ENCODE data around the gene KCNIP1.
"Not testable (repeated sequence)": the region's sequence is repeated elsewhere in the genome, so short reads cannot be mapped to it uniquely, and the experiment has no call there.

Gene KCNIP1

GRCh38 chr5:170757182-170757601, 253.4 kb downstream of the KCNIP1 start:
- DNase-seq, result no peak

DNA sequence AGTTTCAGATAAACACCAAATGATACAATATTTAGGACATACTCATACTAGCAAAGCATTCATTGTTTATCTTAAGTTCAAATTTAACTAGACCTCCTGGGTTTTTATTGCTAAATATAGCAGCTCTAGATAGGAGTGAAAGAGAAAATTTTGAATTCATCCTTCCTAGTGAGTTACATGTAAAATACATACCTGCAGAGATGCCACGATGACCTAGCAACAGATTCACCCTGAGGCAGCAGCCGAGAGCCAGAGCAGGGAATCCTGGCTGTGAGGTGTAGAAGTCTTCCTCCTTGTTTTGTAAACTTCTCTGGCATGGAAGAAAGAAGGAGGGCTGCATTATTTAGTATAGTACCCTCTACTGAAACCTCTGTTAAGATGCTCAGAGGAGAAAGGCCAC, 253.8 kb downstream of the KCNIP1 start:
- no peak for DNase-seq

DNA sequence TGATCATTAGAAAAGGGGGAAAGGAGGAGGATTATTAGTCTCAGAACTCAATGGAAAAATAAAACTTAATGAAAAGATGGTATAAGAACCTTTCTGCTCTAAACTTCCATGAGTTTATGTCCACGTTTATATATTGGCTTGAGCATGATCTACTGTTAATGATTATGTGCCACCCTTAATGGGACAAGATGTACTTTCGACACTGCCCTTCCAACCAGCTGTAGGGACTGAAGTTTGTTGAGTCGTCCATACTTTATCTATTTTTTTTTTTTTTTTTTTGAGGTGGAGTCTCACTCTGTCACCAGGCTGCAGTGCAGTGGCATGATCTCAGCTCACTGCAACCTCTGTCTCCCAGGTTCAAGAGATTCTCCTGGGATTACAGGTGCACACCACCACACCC, 254.7 kb downstream of the KCNIP1 start:
- DNase-seq, result no peak

GRCh38 chr5:170760113-170760512, 256.3 kb downstream of the KCNIP1 start:
- no peak for DNase-seq

DNA sequence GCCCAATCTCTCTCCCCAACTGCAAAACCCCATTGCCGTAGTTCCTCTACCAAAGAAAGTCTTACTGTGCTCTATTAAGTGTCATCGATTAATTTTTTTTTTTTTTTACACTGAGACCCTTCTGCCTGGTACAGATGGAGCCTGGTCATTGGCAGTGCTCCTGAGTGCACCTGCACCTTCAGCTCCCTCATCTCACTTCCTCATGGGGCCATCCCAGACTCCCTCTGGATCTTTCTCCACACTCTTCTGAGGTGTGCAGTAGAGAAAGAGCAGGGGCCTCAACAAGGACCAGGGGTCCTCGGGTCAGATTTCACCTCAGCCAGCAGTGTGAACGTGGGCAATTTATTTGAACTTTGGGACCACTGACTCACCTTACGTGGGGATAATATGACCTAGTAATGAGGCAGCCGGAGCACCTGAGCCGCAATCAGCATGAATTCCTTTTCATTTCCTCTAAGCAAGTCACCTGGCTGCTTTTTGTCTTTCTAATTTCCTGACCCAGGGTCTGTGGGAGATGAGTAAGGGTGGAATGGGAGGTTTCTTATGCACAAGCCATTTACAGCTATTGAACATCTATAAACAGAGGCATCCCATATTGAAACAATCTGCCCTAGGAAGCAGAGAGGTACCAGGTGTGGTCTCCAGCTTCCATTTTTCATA, 257.4 kb downstream of the KCNIP1 start:
- no peak for DNase-seq

DNA sequence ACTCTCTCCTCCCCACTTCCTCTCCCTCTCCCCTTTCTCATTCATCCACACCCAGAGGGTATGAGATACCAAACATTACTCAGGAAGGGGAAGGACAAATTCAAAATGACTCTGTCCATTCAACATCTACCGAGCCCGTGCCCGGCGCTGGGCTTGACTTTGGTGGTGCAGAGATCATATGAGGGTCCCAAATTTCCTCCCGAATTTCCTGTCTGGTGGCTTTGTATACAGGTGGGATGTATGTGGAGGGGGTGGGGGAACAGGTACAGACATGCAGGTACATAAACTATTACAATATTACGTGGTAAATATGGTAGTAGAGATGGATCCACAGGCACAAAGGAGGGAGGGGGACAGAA, 257.9 kb downstream of the KCNIP1 start:
- no peak for DNase-seq

- DNase-seq, result not testable (repeated sequence)
Measured at GRCh38 chr5:170762298-170762697, 258.5 kb downstream of the KCNIP1 start.

GRCh38 chr5:170765868-170766267, 262.0 kb downstream of the KCNIP1 start:
- DNase-seq, result not testable (repeated sequence)

GRCh38 chr5:170769246-170769645, 265.4 kb downstream of the KCNIP1 start:
- no peak for DNase-seq

DNA sequence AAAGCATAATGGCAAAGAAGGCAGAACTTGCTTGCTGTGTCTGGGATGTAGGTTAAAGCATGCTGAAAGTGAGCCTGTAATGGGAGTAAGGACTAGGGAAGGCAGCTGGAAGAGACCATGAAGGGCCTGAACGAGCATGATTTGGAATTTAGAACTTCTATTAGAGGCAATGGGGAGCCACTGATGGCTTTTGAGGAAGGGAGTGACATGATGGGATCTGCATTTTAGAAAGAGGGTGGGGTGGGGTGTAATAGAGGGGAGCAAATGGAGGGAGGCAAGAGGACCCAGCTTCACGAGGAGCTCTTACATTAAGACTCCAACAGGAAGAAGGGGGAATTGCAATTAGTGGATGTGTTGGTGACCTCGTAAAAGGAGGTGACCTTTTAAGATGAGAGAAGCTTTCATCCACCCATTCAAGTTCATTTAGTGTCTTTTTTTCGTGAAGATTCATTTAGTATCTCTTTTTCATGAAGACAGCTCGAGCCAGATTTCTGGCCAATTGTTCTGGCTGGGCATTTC, 266.1 kb downstream of the KCNIP1 start:
- DNase-seq, result no peak

DNA sequence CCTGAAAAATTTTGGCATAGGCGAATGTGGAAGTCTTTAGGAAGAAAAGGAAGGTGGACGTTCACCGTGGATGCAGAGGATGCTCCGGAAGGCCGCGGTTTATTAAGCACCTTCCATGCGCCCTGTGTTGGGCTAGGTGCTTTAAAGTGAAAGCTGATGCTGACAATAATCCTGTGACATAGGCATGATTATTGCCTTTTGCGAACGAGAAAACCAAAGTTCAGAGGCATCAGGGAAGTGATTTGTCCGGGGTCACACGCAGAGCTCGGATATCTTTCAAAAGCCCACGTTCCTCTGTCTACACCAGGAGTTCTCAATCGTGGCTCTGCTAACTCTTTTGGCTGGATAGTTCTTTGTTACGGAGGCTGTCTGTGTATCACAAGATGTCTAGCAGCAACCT, 267.7 kb downstream of the KCNIP1 start:
- DNase-seq, result no peak

DNA sequence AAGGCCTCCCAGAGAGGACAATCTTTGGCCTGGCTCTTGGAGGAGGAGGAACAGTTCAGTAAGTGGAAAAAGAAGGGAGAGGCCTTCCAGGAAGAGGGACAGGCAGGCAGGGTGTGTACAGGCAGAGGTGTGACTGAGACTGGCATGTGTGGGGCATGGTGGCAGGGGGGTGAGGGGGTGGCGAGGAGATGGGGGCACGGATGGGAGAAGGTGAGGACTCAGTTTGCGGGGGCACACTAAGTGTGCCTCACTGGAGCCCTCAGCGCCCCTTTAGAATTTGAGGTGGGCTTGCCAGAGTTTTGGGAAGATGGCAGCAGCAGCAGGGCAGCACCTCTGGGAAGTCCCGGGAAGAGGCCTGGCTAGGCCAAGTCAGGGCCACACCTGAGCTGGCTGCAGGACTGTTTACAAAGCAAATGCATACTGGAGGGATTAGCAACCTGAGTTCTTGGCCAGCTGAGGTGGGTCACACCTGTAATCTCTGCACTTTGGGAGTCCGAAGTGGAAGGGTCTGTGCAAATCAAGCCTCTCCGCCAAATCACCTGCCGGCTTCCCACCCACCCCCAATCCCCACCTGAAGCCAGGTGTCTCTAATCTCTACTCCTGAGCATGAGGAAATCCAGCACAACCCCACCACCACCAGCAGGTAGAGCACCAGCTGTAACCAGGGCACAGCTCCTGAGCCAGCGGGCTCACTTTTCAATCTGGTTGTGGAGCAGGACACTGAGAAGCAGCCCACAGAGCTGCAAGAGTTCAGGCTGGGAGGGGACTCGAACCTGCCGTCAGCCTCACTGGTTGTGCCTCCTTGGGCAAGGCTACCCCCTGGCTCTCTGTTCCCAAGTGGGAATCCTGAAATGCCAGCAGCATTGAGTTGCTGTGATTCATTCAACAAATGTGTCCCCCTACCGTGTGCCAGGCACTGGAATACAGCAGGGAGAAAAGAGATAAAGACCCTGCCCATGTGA, 269.5 kb downstream of the KCNIP1 start:
- DNase-seq, result no peak

DNA sequence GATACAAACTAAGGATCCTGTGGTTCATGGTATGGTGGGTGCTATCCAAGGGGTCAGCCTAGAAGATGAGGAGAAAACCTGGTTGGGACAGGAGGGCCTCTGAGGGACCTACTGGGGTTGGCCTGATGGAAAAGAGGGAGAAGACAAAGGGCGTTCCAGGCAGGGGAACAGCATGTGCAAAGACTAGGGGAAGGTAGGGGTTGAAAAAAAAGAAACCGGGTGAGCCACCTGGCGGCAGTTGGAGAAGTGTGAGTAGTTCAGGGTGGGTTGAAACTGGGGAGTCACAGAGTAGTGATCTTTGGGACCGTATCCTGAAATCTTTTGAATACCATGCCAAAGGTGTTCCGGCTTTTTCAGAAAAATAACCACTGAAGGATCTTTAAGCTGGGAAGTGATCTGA, 271.0 kb downstream of the KCNIP1 start:
- no peak for DNase-seq

- no peak for DNase-seq
Measured at GRCh38 chr5:170781946-170782345, 278.1 kb downstream of the KCNIP1 start.

DNA sequence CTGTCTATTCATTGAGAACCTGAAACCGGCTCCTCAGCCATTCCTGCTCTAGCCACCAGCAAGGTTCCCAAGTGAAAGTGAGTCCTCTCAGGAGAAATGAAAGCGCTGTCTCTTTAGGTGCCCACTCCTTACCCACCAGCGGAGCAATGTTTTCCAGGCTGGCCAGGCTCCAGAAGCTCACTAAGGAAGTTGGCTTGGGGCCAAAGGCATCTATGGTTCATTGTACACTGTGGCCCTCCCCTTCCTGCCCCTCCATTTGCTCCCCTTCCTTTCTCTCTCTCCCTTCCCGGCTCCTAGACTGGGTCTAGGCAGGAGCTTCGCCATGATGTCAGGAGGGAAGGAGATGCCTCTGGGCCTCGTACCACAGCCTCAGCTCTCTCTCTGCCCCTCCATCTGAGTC, 278.6 kb downstream of the KCNIP1 start:
- DNase-seq, result no peak

GRCh38 chr5:170783498-170784247, 279.9 kb downstream of the KCNIP1 start, which contains the start of gene GABRP:
GABRP (plus strand) TSS chr5:170783725; CDS start chr5:170788616, 4,891 bp downstream.
- DNase-seq, result no peak

GRCh38 chr5:170785416-170785815, 281.6 kb downstream of the KCNIP1 start:
- DNase-seq, result no peak

All from NCI-H1436 treated with DMSO at 0.1 percent for 48 hours (cell line).